Upper lobe of left lung (tissue), 4 donors: Measurements from ENCODE around the gene INPP5J.

Experiments
- EP300 ChIP-seq, 4 donors: sonication (generic); formaldehyde crosslinking; IDR thresholded peaks; one replicate each; pipeline ENCODE4 v1.5.1; 2017; ENCODE audit warnings: antibody characterized with exemption in 4 of 4, control low read depth in 2 of 4
- TF ChIP-seq, protein P1 (sequence below), 6 experiments: fragments of 450-650 bp in 4 of 6; fragments of 200-600 bp in 2 of 6; sonication (generic) in 2 of 6; IDR thresholded peaks; one replicate each; pipeline ENCODE4 v1.5.1; 2016 to 2019; ENCODE audit warnings: antibody characterized with exemption in 6 of 6

DNA sequence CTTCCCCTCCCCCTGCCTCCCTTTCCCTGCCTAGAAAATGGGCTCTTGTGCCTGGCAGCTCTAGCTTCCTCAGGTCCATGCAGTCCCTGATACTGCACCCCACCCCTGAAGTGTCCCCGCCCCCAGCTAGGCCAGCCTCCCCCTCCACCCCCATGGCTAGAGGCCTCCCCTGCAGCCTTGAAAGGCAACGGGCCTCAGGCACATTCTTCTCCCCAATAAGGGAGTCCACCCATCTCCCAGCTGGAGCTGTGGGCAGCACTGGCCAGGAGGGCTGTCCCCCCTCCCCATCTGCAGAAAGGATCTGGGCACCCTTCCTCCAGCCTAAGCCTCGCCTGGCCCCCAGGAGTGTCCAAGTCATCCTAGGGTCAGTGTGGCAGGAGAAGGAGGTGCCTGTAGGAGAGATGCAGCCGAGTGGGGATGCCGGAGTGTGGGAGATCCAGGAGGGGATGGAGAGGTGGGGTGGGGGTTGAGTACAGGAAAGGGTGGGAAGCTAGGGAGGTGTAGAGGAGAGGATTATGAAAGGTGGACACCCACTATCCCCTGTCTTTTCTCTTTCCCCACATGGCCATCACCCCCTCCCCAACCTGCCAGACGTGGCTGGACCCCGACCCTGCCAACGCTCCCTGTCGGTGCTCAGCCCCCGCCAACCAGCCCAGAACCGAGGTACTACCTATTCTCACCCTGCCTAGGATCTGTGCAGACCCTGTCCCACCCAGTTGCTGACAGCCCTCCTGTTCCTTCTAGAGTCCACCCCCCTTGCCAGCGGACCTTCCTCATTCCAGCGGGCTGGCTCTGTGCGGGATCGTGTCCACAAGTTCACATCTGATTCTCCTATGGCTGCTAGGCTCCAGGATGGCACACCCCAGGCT lies 32.3 kb upstream of the INPP5J start:
- TF ChIP-seq, protein P1, sequence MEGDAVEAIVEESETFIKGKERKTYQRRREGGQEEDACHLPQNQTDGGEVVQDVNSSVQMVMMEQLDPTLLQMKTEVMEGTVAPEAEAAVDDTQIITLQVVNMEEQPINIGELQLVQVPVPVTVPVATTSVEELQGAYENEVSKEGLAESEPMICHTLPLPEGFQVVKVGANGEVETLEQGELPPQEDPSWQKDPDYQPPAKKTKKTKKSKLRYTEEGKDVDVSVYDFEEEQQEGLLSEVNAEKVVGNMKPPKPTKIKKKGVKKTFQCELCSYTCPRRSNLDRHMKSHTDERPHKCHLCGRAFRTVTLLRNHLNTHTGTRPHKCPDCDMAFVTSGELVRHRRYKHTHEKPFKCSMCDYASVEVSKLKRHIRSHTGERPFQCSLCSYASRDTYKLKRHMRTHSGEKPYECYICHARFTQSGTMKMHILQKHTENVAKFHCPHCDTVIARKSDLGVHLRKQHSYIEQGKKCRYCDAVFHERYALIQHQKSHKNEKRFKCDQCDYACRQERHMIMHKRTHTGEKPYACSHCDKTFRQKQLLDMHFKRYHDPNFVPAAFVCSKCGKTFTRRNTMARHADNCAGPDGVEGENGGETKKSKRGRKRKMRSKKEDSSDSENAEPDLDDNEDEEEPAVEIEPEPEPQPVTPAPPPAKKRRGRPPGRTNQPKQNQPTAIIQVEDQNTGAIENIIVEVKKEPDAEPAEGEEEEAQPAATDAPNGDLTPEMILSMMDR (IDR thresholded peaks at IDR 0.05) = no peak
- no peak for TF ChIP-seq EP300 (IDR thresholded peaks at IDR 0.05)
